Activated CD4-positive, alpha-beta T cell treated with anti-CD3 and anti-CD28 coated beads, Interleukin-2, amount 50 U/mL, for 4 hours (primary cell): ENCODE measurements around the gene ERC2.
"Not testable (repeated sequence)": the region's sequence is repeated elsewhere in the genome, so short reads cannot be mapped to it uniquely, and the experiment has no call there.

Source experiments
- DNase-seq, 2 experiments: peaks; one replicate each; pipeline ENCODE4 v3.0.0-alpha.2; 2020

The ERC2 gene

DNA sequence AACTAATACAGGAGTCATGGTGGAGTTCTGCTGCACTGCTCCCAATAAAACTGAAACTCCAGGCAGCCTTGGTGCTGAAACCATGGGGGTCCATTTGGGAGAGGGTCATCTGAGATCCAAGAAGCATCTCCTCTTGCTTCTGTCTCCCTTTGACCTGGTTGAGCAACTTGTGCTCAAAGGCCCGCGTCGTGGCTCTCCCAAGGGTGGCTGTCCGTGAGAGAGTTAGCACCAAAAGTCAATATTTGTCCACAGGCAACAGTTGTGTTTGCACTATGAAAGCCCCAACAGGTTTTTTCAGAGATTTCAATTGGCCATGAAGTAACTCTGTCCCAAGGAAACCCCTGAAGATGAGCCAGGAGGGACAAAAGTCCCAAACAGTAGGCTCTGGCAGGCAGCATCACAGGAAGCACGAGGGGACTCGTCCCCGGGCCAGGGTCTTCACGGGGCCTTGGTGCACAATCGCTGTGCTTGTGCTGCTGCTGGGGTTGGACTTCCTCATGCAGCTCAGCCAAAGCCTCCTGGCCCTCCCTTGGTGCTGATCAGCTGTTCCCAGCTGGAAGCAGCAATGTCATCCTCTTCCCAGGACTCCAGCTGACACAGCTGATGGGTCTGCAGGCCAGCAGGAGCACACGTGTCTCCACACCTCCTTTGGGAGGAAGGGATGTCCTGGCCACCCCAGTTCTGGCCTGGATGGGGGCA lies 941.8 kb downstream of the ERC2 start:
- no peak for DNase-seq

DNA sequence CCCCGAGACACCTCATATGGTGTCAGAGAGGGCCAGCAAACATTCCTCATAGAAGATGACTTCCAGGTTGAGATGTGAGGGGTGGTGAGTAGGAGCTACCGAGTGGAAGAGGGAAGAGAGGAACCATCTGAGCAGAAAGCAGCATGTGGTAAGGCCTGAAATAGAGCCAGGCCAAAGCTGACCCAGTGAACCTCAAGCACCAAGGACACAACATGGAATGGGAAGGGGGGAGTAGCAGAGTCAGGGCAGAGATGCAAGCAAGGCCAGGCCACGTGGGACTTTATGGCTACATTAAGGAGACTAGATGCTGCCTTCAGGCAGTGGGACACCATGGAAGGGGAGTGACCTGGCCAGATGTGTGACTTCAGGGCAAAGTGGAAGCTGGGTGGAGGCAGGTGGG lies 942.8 kb downstream of the ERC2 start:
- DNase-seq: no peak

DNA sequence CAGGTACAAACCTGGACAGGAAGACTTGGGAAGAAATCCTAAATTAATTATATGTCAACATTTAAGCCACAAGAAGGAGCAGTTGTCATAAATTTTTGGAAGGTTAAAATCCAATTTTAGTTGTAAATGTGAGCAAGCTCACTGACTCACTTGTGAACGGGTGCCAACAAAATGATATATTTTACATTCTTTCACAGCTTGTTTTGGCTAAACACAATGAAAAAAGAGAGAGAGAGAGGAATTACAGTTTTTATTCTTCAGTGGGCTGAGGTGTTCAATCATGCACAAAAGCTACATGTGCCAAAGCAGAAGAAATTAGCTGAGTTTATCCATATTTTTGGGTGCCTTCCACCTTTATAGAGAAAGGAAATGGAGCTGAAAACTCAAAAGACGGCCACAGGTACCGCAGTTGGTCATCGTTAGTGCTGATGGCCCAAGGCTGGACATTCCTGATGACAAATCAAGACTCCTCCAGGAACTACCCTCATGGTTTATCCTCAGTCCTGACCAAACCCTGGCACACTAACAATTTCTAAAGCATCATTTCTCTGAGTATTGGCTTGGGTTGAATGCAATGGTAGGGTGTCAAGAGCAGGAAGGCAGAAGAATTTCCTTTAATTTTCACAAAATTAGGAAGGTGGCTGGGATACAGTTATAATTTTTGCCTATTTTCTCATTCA lies 943.6 kb downstream of the ERC2 start:
- DNase-seq: no peak

DNA sequence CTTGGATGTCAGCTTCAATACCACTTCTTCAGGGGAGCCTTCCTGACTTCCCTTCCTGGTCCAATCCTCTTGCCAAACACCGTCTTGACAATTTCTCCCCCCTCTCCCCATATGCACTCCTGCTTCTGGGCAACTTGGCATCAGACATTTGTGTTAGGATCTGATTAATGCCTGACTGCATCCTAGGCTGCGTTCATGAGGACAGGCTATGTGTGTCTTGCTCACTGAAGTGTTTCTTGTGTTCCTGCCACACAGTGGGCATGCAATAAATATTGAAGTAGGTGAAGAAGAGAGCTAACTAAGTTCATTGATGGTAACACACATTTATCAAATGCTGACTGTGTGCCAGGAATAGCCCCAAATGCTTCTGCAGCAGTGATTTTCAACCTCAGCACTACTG lies 944.8 kb downstream of the ERC2 start:
- no peak for DNase-seq

DNA sequence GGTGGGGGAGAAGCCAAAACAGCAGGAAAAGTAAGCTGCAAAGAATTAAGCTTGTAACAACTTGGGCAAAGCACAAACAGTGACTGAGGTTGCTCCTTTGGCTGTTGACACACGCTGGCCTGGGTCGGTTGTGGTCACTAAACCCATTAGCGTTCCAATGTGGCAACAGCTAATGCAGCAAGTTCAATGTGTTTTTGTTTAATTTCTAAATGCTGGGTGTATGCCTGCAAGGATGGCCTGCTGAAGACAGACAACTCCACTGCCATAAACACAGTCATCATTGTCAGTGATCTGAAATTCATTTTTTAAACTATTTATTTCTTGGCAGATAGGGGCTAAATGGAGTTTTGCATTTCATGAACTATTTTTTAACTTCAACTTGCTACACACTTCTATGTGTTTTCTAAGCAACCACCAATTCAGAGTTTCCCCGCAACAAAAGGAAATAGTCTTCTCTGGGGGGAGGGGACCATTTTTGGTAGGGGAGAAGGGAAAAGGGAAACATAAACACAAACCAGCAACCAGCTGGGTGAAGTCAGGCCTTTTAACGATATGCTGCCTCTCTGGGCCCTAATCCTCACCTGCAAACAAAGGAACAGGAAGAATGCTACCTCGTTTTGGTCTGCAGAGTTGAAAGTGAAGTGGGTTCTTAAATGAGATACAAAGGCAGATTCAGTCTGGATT lies 946.4 kb downstream of the ERC2 start:
- no peak for DNase-seq

DNA sequence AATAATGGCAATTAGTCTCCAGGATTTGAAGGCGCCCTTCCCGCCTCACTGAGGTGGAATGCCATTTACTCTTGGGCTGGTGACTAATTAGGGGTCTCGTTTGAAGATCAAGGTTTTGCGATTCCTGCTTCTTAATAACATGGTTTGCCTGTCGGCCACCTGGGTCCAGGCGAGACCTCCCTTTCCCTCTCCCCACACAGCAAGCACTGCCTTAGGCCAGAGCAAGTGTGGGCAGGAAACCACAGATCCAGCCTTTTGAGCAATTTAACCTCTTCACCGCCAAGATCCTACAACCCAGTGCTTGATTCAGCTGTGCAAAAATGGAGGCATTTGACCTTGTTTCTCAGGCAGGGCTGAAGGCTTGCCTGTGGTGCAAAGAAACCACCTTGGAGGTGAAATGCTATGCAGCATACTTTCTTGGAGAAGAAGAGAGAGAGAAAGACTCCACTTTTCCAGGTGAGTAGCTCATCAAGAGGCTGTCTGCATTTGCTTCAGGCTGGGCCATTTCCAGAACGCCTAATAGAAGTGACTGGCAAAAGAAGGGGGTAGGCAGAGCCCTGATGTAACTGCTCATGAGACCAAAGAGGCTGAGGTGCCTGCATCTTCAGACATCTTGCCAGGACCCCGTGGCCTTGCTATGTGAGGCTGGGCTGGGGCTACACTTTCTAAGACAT lies 947.1 kb downstream of the ERC2 start:
- DNase-seq: no peak

DNA sequence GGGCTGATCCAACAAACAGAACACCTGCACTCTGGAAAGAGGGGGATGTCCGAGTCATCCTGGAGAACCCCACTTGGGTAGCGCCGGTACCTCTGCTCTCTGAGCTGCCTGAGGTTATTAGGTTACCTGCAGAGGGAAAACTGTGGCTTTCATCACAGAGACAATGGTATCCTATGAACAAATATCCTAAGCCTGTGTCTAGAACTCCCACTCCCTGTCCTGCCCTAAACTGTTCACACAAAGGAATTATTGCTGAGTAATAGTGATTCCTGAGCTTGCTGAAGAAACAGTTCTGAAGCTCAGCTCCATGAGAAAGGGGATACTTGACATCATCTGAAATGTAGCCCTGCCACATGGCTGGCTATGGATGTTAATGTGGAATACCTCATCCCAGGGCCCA lies 949.2 kb downstream of the ERC2 start:
- no peak for DNase-seq

DNA sequence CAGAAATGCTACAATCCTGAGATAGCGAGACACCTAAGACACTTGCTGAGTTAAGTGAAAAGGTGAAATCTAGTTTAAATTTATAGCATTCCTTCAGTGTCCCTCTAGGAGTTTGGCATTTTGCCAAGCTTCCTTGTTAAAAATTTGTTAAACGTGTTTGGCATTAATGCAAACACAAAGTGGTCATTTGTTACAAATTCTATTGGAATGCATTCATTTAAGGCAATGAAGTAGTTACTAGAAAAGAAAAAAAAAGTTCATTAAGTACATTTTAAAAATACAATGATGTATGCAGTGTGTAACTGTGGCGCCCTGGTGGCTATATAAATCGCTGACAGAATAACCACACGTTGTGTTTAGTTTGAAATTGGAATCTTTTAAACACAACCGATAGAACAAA lies 949.8 kb downstream of the ERC2 start:
- no peak for DNase-seq

DNA sequence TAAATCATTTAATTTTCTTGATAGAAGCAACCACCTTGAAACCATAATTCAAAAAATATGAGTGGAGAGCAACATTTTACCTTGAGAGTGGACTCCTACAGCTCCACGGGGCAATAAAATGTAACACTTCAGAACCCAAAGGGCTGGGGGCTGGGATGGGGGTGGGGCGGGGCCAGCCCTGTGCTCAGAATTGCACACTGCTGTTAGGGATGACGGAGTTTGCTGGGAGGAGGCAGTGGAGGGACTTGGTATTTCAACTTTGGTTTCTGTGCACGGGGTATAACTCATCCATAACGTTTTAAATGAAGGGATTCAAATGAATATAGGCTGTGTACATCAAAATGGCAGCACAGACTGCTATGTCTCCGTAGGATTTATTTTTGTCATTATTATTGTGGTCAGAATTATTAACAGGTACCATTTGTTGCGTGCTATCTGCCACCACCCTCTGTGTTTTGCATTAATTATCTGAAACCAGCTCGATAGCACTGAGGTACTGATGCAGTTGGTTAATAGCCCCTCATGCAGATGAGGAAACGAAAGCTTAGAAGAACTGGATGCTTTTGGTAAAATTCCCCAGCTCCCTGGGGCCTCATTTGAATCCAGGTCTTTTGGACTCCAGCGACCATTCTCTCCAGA lies 951.8 kb downstream of the ERC2 start:
- DNase-seq: no peak

DNA sequence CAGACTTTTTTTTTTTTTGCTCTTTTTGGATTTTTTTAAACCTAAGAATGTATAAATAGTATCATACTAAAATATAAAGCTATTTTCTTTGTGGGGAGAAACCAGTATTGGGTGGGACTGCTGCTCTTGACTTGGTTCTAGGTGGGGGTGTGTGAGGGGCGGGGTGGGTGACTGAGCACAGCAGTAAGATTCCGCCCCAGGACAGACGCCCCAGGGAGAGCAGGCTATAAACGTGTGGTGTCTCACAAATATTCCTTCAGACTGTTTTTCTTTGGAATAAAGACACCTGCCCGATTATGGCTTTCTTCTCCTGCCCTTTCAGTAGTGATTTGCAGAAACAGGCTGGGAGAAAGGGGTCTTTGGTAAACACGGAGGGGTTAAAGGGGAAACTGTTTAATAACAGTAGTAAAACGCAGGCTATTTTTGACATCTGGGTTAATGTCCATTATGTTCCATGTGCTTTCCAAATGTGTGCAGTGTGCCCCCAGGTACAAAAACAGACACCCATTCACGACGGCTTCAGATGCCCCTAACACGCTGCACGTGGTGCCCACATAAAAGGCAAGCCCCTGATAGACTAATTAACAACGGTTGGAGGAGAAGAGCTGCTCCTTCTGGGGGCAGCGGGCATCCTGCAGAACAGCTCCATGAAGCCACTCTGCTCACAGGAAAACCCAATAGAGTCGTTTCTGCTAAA lies 952.6 kb downstream of the ERC2 start:
- no peak for DNase-seq

DNA sequence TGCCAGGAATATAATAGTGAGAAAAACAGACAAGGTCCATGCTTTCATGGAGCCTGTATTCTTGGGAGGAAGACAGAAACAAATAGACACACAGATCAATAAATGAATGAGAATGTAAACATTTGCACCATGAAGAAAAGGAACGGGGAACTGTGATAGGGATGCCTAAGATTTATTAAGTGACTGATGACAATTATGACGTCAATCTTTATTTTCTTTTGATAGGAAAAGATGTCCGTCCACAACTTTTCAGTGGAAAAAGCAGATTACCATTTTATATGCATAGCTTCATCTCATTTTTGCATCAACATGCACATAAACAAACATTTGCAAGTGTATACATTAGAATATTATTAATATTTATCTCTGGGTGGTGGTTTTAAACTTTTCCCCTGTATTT lies 953.3 kb downstream of the ERC2 start:
- no peak for DNase-seq

DNA sequence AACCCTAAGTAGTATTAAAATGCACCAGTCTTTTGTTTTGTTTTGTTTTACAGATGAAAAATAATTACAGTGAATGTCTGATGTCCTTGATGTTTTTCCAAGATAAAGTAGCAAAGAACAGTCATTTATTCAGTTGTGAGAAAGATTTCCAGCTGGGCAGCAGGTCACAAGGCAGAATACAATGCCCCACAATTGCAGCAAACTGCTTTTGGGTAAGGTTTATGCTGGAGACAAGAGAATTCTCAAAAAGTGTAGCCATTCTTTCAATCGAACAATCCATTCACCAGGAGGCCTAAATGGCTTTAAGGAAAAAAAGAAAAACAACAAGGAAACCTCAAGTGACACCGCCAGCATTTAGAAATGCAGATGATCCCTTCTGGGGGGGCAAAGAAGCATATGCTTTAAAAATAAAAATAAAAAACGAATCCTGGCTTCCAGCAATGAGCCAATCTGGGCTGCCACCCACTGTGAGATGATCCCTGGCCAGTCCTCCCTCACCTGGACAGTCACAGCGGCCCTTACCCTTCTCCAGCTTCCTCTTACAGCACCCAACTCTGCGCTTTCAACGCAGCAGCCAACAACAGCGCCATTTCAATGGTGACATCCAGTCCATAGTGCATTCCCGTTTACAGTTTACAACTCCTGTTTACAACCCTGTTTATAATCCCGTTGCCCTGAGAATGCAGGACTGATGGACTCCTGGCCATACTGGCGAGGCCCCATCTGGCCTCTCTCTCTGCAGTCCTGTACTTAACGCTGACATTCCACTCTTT lies 955.5 kb downstream of the ERC2 start:
- no peak for DNase-seq

DNA sequence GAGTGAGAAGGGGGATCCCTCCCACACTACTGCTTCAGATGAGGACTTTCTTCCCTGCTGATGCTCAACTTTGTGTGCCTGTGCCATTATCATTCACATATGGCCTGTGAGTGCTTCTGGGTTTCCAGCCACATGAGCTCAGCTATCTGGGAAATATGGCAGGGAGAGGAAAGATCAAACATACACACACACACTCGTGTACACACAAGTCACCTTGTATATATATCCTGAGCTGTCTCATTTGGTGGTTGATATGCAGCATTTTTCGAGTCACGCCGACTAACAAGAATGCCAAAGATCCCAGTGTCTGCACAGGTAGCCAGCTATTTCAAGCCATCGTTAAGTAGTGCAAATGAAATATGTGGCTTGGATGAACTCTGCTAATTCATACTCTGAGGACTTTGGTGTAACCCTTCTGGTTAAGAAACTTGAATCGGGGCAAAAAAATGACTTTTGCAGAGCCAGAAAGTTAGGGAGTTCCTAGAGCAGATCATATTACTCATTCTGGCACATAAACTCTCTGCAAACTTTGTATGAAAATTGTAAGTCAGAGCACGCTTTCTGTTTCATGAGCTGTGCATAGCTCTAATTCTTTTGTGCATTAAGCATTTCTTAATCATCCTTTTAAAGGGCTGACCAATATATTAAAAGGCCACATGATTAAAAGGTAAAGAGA lies 956.2 kb downstream of the ERC2 start:
- DNase-seq: no peak

DNA sequence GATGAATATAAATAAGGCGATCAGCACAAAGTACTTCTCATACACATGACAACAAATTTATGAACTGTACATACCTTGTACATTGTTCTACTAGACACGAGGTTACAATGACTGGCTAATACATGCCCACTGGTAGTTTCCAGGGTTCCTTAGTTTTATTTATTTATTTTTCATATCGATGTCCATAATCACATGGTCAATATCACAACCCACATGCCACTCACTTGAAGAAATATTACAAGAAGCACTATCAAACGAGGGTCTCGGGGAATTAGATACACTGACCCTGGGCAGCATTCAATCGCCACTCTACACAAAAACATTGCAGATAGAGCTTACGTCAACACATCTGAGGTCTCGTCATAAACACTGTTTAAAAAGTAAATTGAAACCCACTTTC lies 959.9 kb downstream of the ERC2 start:
- no peak for DNase-seq

DNA sequence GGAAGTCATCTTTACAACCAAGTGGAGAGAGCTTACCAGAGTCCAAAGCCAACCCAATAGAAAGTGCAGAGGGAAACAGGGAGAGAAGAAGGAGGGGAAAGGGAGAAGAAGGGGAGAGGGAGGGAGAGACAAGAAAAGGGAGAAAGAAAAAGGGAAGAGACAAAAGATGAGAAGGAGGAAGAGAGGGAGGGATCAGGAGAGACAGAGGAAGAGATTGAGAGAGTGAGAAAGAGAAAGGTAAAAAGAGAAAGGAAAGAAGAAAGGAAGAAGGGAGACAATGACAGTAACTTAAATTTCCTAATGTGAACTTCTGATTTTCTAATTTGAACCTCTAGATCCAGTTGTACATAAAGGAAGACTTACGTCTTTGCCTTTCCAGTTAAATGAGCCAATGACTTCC lies 960.5 kb downstream of the ERC2 start:
- DNase-seq: no peak

DNA sequence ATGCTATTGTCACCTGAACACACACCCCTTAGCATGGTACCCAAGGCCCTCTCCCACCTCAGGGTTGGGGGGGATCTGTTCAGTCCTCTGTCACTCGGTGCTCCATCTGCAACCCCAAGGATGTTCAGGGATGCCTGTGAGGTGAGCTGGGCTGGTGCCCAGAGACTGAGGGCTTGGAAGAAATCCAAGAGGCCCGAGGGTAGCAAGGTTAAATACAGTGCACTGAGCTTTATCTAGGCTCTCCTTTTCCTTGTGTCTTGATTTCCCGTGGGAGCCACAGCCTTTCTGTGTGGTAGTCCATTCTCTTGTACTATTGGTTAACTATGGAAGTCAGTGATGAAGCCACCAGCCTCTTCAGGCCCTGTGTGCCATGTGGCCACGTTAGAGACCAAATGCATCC lies 962.5 kb downstream of the ERC2 start:
- no peak for DNase-seq

DNA sequence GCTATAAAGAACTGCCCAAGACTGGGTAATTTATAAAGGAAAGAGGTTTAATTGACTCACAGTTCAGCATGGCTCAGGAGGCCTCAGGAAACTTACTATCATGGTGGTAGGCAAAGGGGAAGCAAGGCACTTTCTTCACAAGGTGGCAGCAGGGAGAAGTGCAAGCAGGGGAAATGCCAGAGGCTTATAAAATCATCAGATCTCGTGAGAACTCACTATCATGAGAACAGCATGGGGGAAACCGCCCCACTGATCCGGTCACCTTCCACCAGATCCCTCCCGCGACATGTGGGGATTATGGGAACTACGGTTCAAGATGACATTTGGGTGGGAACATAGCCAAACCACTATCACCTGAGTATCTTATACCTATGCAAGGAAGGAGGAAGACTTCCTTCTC lies 963.2 kb downstream of the ERC2 start:
- DNase-seq: not testable (repeated sequence)

DNA sequence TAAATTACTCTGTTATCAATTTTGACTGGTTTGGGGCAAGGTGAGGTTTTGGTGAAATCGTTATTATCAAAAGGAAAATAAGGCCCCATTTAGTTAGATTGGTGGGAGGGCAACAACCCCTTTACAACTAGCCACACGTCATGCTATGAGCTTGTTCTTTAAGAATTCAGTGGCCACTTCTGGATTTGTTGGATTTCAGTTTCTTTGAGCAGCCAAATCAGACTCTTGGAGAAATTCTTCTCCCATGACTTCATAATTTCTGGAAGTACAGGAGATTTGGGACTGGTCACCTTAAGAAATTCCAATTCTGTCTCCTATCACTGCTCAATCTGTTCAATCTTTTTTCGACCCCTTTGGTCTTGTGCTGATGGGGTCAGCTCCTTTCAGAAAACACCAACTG lies 966.4 kb downstream of the ERC2 start:
- no peak for DNase-seq

DNA sequence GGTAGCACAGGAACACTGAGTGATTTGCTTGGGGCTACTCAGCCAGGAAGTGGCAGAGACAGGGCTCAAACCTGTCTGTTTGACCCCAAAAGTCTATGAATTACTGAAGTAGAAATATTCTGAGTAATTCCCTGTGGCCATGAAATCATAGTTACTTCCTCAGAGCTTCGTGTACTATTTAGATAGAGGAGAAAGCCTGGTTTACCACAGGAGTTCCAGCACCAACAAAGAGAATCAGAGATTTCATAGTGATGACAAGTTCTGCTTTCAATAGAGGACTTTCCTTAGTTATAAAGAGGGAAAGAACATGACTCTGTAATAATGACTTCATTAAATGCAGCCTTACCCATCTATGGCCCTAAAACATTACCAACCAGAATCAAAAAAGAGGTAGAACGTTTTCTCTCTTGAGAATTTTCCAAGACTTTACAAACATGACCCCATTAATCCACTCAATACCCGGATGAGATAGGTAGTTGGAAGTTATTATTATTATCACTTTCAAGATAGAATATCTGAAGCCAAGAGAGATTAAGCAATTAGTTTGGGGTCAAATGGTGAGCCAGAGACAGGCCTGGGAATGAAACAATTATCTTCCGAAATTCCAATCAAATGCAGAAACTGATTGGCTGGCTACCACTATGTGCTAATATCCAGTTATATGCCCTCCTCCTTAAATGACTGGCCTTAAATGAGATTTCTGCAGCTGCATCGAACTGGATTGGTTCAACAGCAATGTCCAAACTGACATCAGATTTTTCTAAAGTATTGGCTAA lies 967.5 kb downstream of the ERC2 start:
- DNase-seq: no peak

DNA sequence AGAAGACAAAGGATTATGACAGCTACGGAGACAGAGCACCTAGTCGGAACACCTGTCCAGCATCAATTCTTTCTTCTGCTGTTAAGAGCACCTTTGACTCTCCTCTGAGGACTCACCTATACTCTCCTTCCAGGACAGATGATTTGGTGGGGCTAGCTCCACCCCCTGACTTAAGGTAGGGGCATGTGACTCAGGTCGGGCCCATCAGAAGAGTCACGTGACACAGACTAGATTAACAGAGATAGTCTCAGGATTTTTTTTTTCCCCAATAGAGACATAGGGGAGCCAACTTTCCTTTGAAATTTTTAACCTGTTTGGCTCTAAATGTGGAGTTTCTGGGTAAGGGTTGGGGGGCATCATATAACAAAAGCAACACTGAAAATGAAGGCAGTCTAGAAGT lies 969.7 kb downstream of the ERC2 start:
- no peak for DNase-seq
